ENCODE results near the gene ZNF682. TPM values are rescaled to one million over a fixed set of nuclear protein-coding genes. Genes with fewer than 3 reads are reported as not detected.
"Not testable (repeated sequence)": the region's sequence is repeated elsewhere in the genome, so short reads cannot be mapped to it uniquely, and the experiment has no call there.

ZNF682 gene
- total RNA-seq, 2 donors from 2014 or later: 28.5 to 29.3 TPM

DNA sequence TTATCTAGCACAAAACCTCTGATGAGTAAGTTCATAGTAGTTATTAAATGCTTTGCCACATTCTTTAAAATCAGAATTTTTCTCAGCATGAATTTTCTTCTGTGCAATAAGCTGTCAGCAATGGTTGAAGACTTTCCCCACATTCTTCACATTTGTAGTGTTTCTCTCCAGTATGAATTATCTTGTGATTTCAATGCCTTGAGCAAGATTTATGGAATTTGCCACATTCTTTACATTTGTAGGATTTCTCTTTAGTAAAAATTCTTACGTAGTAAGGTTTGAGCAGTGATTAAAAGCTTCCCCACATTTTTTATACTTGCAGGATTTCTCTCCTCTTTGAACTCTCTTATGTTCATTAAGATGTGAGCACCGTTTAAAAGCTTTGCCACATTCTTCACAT is 33.6 kb downstream of the ZNF682 start:
- Mint-ChIP-seq H3K27me3 (ENCODE audit: insufficient read depth) (no peaks in the 10 kb centered on the region), H3K9me3 (peaks cover 79% of the 10 kb centered on the region), H3K4me1 (no peaks in the 10 kb centered on the region), H3K4me3 (no peak overlapping the region), H3K36me3 (ENCODE audit: low read depth) (peaks cover 84% of the 10 kb centered on the region), H3K27ac (no peak overlapping the region)
- H3K27me3 ChIP-seq (ENCODE audit: control insufficient read depth, insufficient read depth, low read length, poor library complexity, severe bottlenecking): no peaks in the 10 kb centered on the region
- no peak overlapping the region for H3K27ac ChIP-seq (ENCODE audit: low read depth, low read length)
- H3K9ac ChIP-seq (ENCODE audit: extremely low read depth, low read length, poor library complexity, severe bottlenecking): no peak overlapping the region
- H3K4me3 ChIP-seq (ENCODE audit: low read length): peak overlapping the region; percentile 72
- TF ChIP-seq, protein P1, sequence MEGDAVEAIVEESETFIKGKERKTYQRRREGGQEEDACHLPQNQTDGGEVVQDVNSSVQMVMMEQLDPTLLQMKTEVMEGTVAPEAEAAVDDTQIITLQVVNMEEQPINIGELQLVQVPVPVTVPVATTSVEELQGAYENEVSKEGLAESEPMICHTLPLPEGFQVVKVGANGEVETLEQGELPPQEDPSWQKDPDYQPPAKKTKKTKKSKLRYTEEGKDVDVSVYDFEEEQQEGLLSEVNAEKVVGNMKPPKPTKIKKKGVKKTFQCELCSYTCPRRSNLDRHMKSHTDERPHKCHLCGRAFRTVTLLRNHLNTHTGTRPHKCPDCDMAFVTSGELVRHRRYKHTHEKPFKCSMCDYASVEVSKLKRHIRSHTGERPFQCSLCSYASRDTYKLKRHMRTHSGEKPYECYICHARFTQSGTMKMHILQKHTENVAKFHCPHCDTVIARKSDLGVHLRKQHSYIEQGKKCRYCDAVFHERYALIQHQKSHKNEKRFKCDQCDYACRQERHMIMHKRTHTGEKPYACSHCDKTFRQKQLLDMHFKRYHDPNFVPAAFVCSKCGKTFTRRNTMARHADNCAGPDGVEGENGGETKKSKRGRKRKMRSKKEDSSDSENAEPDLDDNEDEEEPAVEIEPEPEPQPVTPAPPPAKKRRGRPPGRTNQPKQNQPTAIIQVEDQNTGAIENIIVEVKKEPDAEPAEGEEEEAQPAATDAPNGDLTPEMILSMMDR (conservative IDR thresholded peaks at IDR 0.05): no peak
- peaks cover 94% of the 10 kb centered on the region for H3K9me3 ChIP-seq (ENCODE audit: control insufficient read depth, low read length)
- peaks cover 85% of the 10 kb centered on the region for H3K36me3 ChIP-seq (ENCODE audit: control insufficient read depth, insufficient read depth, low read length)
- WGBS, 2 experiments (ENCODE audit: insufficient coverage in 1 of 2, insufficient read length in 1 of 2): 97 to 100% methylated on average over 2 of the region's 2 CpGs
- no peaks in the 10 kb centered on the region for H3K4me1 ChIP-seq (ENCODE audit: control insufficient read depth, insufficient read depth, low read length)
- DNase-seq: no peak

DNA sequence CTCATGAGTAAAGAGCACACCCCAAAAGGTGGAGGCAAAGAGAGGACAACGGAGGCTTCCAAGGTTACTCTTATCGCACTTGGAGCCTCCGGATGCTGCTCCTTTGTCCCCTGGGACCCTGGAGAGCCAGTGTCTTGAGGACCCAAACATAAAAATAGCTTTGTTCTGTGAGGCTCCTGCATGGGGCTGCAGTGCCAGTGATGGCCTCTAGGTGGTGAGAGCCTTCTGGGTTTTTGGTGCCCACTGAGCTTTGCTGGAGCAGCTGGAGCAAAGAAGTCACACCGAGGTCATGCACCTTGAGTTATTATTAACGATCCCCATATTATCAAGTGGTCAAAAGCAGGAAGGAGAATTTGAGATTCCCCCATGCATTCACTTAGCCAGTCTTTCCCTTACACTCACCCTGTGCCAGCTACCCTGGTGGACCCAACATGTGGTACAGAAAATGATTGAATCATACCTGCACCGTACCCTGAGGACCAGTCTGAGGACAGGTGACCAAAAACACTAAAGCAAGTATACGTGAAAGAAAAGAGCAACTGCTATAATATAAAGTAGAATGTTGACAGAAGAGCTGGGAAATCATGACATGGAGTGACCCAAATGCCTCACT is 41.5 kb downstream of the ZNF682 start:
- TF ChIP-seq, protein P1 (conservative IDR thresholded peaks at IDR 0.05): peak; percentile 93
- Mint-ChIP-seq H3K4me3 (no peak overlapping the region), H3K4me1 (no peaks in the 10 kb centered on the region), H3K36me3 (ENCODE audit: low read depth) (peaks cover 9% of the 10 kb centered on the region), H3K27me3 (ENCODE audit: insufficient read depth) (no peaks in the 10 kb centered on the region), H3K9me3 (peaks cover 20% of the 10 kb centered on the region), H3K27ac (no peak overlapping the region)
- DNase-seq: peak; percentile 89
- no peak overlapping the region for H3K27ac ChIP-seq (ENCODE audit: low read depth, low read length)
- no peaks in the 10 kb centered on the region for H3K4me1 ChIP-seq (ENCODE audit: control insufficient read depth, insufficient read depth, low read length)
- no peak overlapping the region for H3K9ac ChIP-seq (ENCODE audit: extremely low read depth, low read length, poor library complexity, severe bottlenecking)
- WGBS, 2 experiments (ENCODE audit: insufficient coverage in 1 of 2, insufficient read length in 1 of 2): 78 to 81% methylated on average over 7 of the region's 7 CpGs
- H3K4me3 ChIP-seq (ENCODE audit: low read length): no peak overlapping the region
- no peaks in the 10 kb centered on the region for H3K27me3 ChIP-seq (ENCODE audit: control insufficient read depth, insufficient read depth, low read length, poor library complexity, severe bottlenecking)
- H3K36me3 ChIP-seq (ENCODE audit: control insufficient read depth, insufficient read depth, low read length): peaks cover 13% of the 10 kb centered on the region
- H3K9me3 ChIP-seq (ENCODE audit: control insufficient read depth, low read length): peaks cover 41% of the 10 kb centered on the region

DNA sequence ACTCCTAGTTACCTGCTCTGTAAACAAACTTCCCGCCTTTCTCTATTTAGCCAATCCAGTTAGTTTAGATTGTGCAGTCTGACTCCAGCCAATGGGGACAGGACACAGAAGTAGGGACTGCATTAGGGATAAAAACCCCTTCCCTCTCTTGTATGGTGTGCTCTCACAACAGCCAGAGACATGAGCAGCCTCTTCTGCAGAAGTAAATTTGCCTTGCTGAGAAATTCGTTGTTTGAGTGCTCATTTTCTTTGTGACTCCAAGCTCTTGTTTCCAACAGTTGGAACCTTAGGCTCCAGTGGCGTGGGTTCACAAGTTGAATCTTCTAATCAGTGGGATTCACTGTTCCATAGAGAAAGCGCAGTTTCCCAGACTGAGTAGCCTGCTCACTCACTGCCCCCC is 72.4 kb downstream of the ZNF682 start:
- H3K36me3 ChIP-seq (ENCODE audit: control insufficient read depth, insufficient read depth, low read length): no peaks in the 10 kb centered on the region
- Mint-ChIP-seq H3K27me3 (ENCODE audit: insufficient read depth) (no peaks in the 10 kb centered on the region), H3K9me3 (peaks cover 73% of the 10 kb centered on the region), H3K36me3 (ENCODE audit: low read depth) (peaks cover 2% of the 10 kb centered on the region), H3K27ac (no peak overlapping the region), H3K4me3 (no peak overlapping the region), H3K4me1 (peaks cover 2% of the 10 kb centered on the region)
- TF ChIP-seq, protein P1 (conservative IDR thresholded peaks at IDR 0.05): no peak
- peak overlapping the region; percentile 35 for H3K4me3 ChIP-seq (ENCODE audit: low read length)
- H3K9ac ChIP-seq (ENCODE audit: extremely low read depth, low read length, poor library complexity, severe bottlenecking): no peak overlapping the region
- H3K27ac ChIP-seq (ENCODE audit: low read depth, low read length): no peak overlapping the region
- no peaks in the 10 kb centered on the region for H3K4me1 ChIP-seq (ENCODE audit: control insufficient read depth, insufficient read depth, low read length)
- peaks cover 53% of the 10 kb centered on the region for H3K9me3 ChIP-seq (ENCODE audit: control insufficient read depth, low read length)
- WGBS, 2 experiments (ENCODE audit: insufficient coverage in 1 of 2, insufficient read length in 1 of 2): 86 to 91% methylated on average over 4 of the region's 4 CpGs
- no peak for DNase-seq
- H3K27me3 ChIP-seq (ENCODE audit: control insufficient read depth, insufficient read depth, low read length, poor library complexity, severe bottlenecking): no peaks in the 10 kb centered on the region

DNA sequence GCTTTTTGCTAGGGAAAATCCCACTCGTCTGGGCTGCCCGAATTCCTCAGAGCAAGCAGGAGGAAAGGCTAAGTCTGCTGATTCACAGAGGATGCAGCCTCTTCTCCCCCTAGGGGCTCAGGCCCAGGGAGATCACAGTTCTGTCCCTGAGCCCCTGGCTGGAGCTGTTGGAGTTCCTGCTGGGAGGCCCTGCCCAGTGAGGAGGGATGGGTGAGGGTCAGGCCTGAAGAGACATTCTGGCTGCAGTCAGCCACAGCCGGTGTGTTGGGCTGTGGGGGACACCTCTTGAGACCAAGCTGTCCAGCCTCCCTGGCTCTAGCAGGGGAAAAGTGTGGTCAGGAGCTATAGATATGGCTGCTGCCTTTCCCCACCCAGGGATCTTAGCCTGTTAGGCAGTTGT is 73.2 kb downstream of the ZNF682 start:
- H3K27me3 Mint-ChIP-seq (ENCODE audit: insufficient read depth); H3K27ac ChIP-seq (ENCODE audit: low read depth, low read length); H3K4me1 ChIP-seq (ENCODE audit: control insufficient read depth, insufficient read depth, low read length); H3K4me3 Mint-ChIP-seq; H3K9ac ChIP-seq (ENCODE audit: extremely low read depth, low read length, poor library complexity, severe bottlenecking); H3K4me1 Mint-ChIP-seq; H3K27me3 ChIP-seq (ENCODE audit: control insufficient read depth, insufficient read depth, low read length, poor library complexity, severe bottlenecking); H3K36me3 Mint-ChIP-seq (ENCODE audit: low read depth); H3K27ac Mint-ChIP-seq; H3K4me3 ChIP-seq (ENCODE audit: low read length); H3K36me3 ChIP-seq (ENCODE audit: control insufficient read depth, insufficient read depth, low read length): not testable (repeated sequence)
- 81 to 96% methylated on average over 3 of the region's 3 CpGs for WGBS, 2 experiments (ENCODE audit: insufficient coverage in 1 of 2, insufficient read length in 1 of 2)
- peaks cover 60% of the 10 kb centered on the region for H3K9me3 ChIP-seq (ENCODE audit: control insufficient read depth, low read length)
- peaks cover 80% of the 10 kb centered on the region for H3K9me3 Mint-ChIP-seq
- peak; percentile 55 for DNase-seq
